ENCODE results near the gene CBY1.

Gene CBY1

GRCh38 chr22:38704654-38705234 is 48.3 kb downstream of the CBY1 start:
- DNase-seq: no peak

GRCh38 chr22:38705235-38706100 is 49.0 kb downstream of the CBY1 start, which contains the start of gene GTPBP1:
GTPBP1 (plus strand) TSS chr22:38705944; CDS start chr22:38705956, 12 bp downstream.
- peak; percentile 97 for DNase-seq

- DNase-seq: peak; percentile 37 to 46
Observed at GRCh38 chr22:38706101-38706900, 49.9 kb downstream of the CBY1 start.

- DNase-seq: no peak
Observed at GRCh38 chr22:38706901-38707195, 50.4 kb downstream of the CBY1 start.

GRCh38 chr22:38707346-38707745 is 50.9 kb downstream of the CBY1 start:
- DNase-seq: no peak

- DNase-seq: no peak
Observed at GRCh38 chr22:38707984-38708383, 51.5 kb downstream of the CBY1 start.

- DNase-seq: no peak
Observed at GRCh38 chr22:38709306-38709705, 52.9 kb downstream of the CBY1 start.

GRCh38 chr22:38710351-38710750 is 53.9 kb downstream of the CBY1 start:
- DNase-seq: no peak

- no peak for DNase-seq
Observed at GRCh38 chr22:38710866-38711265, 54.4 kb downstream of the CBY1 start.

GRCh38 chr22:38712486-38713207 is 56.2 kb downstream of the CBY1 start:
- no peak for DNase-seq

GRCh38 chr22:38713921-38714320 is 57.5 kb downstream of the CBY1 start:
- no peak for DNase-seq

GRCh38 chr22:38715176-38715764 is 58.8 kb downstream of the CBY1 start:
- DNase-seq: no peak

GRCh38 chr22:38715852-38716251 is 59.4 kb downstream of the CBY1 start:
- no peak for DNase-seq

- DNase-seq: no peak
Observed at GRCh38 chr22:38716271-38716670, 59.8 kb downstream of the CBY1 start.

- DNase-seq: no peak
Observed at GRCh38 chr22:38716826-38717225, 60.4 kb downstream of the CBY1 start.

- DNase-seq: no peak
Observed at GRCh38 chr22:38717244-38717643, 60.8 kb downstream of the CBY1 start.

GRCh38 chr22:38718414-38718813 is 62.0 kb downstream of the CBY1 start:
- DNase-seq: no peak

GRCh38 chr22:38719196-38719595 is 62.8 kb downstream of the CBY1 start:
- no peak for DNase-seq

- no peak for DNase-seq
Observed at GRCh38 chr22:38720350-38720749, 63.9 kb downstream of the CBY1 start.

- no peak for DNase-seq
Observed at GRCh38 chr22:38721551-38721950, 65.1 kb downstream of the CBY1 start.
